ENCODE results near the gene SGIP1.
A peak's percentile ranks its signal among the peaks of the same experiment; 100 is the strongest.
"Not testable (repeated sequence)": the region's sequence is repeated elsewhere in the genome, so short reads cannot be mapped to it uniquely, and the experiment has no call there.

SGIP1 gene

GRCh38 chr1:66778969-66779368, 245.0 kb downstream of the SGIP1 start:
- TF ChIP-seq, protein P1, sequence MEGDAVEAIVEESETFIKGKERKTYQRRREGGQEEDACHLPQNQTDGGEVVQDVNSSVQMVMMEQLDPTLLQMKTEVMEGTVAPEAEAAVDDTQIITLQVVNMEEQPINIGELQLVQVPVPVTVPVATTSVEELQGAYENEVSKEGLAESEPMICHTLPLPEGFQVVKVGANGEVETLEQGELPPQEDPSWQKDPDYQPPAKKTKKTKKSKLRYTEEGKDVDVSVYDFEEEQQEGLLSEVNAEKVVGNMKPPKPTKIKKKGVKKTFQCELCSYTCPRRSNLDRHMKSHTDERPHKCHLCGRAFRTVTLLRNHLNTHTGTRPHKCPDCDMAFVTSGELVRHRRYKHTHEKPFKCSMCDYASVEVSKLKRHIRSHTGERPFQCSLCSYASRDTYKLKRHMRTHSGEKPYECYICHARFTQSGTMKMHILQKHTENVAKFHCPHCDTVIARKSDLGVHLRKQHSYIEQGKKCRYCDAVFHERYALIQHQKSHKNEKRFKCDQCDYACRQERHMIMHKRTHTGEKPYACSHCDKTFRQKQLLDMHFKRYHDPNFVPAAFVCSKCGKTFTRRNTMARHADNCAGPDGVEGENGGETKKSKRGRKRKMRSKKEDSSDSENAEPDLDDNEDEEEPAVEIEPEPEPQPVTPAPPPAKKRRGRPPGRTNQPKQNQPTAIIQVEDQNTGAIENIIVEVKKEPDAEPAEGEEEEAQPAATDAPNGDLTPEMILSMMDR (IDR thresholded peaks at IDR 0.05; ENCODE audit: extremely low read depth, missing control alignments): no peak
- no peak for DNase-seq (ENCODE audit: low spot score)

DNA sequence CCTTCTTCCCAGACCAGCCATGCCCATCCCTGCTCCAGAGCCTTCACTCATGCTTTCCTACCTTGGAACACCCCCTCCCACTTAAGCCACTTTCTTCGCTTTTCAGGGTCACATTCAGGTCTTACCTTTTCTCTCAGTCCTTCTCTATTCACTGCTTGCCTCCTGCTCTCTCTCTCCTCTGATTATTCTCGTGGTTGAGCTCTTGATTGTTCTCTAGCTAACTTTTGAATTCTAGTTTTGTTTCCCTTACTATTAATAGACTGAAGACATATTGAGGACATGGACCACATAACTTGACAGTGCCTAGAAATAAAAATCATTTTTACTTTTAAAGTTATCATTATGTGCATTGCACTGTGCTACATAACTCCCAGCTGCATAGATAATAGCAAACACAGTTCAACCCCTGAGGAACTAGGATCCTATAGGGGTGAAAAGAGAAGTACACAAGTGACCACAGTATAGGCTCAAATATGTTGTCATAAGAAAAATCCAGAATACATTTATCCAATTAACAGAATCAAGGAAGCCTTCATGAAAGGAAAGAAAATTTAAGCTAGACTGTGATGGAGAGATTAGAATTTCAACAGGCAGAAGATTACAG, 245.6 kb downstream of the SGIP1 start:
- DNase-seq (ENCODE audit: low spot score): no peak
- TF ChIP-seq, protein P1 (IDR thresholded peaks at IDR 0.05; ENCODE audit: extremely low read depth, missing control alignments): no peak

DNA sequence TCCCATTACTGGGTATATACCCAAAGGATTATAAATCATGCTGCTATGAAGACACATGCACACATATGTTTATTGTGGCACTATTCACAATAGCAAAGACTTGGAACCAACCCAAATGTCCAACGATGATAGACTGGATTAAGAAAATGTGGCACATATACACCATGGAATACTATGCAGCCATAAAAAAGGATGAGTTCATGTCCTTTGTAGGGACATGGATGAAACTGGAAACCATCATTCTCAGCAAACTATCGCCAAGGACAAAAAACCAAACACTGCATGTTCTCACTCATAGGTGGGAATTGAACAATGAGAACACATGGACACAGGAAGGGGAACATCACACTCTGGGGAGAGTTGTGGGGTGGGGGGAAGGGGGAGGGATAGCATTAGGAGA, 251.8 kb downstream of the SGIP1 start:
- DNase-seq (ENCODE audit: low spot score): not testable (repeated sequence)

DNA sequence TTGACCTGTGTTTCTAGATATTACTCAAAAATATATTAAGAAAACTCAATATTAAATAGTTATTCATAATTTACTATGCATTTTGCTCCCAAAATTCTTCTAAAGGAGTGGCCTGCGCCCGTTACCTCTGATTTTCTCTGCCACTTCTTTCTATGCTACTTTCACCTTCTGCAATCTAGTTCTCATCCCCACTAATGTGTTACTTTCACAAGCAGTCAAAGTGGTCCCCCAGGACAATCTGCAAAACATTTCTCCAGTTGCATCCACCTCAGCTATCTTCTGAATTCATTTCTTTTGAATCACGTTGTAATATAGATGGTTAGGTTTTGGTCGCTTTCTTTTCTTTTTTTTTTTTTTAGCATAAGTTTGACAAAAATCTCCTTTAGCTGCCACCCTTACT, 253.7 kb downstream of the SGIP1 start:
- TF ChIP-seq, protein P1 (IDR thresholded peaks at IDR 0.05; ENCODE audit: extremely low read depth, missing control alignments): no peak
- DNase-seq (ENCODE audit: low spot score): no peak

DNA sequence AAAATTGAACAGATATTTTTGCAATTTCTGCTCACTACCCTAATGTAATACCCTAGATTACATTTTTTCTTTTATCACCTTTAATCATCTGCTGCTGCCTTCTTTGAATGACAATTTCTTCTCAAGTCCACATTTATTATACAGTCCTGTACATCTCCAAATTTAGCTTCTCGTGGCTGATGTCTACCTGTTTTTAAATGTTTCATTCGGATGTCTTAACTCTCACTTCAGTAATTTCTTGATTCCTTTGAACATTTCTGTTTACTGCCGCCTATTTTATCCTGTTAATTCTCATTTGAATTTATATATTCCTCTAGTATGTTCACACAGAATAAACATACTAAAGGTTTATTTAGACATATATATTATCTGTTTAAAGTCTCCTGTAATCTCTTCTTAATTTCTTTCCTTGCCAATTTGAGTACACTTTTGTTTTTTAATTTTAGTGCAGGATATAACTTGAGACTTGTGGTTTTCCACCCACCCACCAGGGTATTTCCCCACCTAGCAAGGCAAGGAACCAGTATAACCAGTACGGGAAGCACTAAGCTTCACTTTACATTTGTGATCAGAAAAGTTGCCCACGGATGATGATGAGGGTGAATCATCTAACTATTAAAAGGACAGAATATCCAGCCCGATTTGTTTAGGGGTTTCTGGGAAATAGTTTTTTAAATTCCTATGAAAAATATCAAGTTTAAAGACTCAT, 254.4 kb downstream of the SGIP1 start:
- TF ChIP-seq, protein P1 (IDR thresholded peaks at IDR 0.05; ENCODE audit: extremely low read depth, missing control alignments): no peak
- peak; percentile 35 for DNase-seq (ENCODE audit: low spot score)

DNA sequence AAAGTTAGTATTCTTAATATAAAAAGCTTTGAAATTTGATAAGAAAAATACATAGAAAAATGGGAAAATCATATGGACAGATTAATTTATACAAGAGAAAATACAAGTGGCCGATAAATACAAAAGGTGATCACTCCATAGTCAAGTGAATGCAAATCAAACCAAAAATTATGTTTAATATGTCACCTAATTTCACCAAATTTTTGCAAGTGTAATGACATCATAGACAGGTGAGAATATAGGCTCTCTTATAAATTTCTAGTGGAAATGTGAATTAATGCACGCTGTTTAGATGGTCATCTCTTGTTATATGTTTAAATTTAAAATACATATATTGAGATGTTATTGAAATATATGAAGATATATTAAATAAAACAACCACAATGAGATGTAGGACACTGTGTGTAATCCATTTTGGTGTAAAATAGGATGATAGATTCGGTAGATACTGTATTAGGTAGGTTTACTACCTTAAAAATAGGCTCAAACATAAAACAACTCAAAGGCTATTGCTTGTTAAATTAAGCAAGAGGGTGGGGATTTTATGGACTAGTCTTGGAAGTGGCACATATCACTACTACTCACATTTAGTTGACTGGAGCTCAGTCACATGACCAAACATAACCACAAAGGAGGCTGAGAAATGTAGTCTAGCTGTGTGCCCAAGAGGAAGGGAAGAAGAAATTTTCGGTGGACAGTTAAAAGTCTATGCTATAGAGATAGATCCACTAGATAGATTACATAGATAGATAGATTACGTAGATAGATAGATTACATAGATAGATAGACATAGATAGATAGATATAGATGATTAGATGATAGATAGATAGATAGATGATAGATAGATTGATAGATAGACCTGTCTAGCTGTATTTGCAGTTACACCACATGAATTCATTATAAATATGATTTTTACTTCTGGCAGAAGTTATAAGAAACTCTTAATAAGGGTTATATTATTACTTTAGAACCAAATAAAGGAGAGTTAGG, 258.0 kb downstream of the SGIP1 start:
- TF ChIP-seq, protein P1 (IDR thresholded peaks at IDR 0.05; ENCODE audit: extremely low read depth, missing control alignments): no peak
- DNase-seq (ENCODE audit: low spot score): no peak

GRCh38 chr1:66795839-66796238, 261.9 kb downstream of the SGIP1 start:
- DNase-seq (ENCODE audit: low spot score): not testable (repeated sequence)

Measured in GM20000 (cell line).